RWPE2 (cell line): Measurements from ENCODE around the gene SORL1.

ENCODE experiments used
- ATAC-seq: fragments of 200-7000 bp; cut with Tn5 transposase; 3 replicates; pipeline ENCODE4 v1.9.1; 2021; ENCODE audit warnings: low read depth
- DNase-seq: peaks from one replicate; pipeline ENCODE4 v3.0.0-alpha.2; 2020; ENCODE audit warnings: low spot score
- H3K27ac ChIP-seq: fragments of 450-650 bp; 2 replicates; pipeline ENCODE4 v1.5.1; 2017; ENCODE audit warnings: mild to moderate bottlenecking; ENCODE audit not compliant: poor library complexity, severe bottlenecking
- H3K27me3 ChIP-seq: fragments of 250-450 bp; sonication (Bioruptor Pico); 2 replicates; pipeline ENCODE4 v1.5.1; 2021; ENCODE audit warnings: mild to moderate bottlenecking, moderate library complexity; ENCODE audit not compliant: insufficient read depth, poor library complexity, severe bottlenecking
- H3K36me3 ChIP-seq: fragments of 250-450 bp; sonication (Bioruptor Pico); 2 replicates; pipeline ENCODE4 v1.5.1; 2020; ENCODE audit warnings: low read depth, mild to moderate bottlenecking, moderate library complexity
- H3K4me1 ChIP-seq: fragments of 250-450 bp; sonication (Bioruptor Pico); 2 replicates; pipeline ENCODE4 v1.5.1; 2021; ENCODE audit warnings: mild to moderate bottlenecking, moderate library complexity; ENCODE audit not compliant: insufficient read depth, poor library complexity, severe bottlenecking
- H3K4me3 ChIP-seq: fragments of 250-450 bp; sonication (Bioruptor Pico); 2 replicates; pipeline ENCODE4 v1.5.1; 2021; ENCODE audit warnings: mild to moderate bottlenecking, moderate library complexity; ENCODE audit not compliant: severe bottlenecking
- H3K9me3 ChIP-seq: fragments of 250-450 bp; sonication (Bioruptor Pico); 2 replicates; pipeline ENCODE4 v1.5.1; 2021; ENCODE audit warnings: mild to moderate bottlenecking, moderate library complexity; ENCODE audit not compliant: severe bottlenecking
- CTCF ChIP-seq: fragments of 450-650 bp; IDR thresholded peaks from one replicate; pipeline ENCODE4 v1.5.1; 2017; ENCODE audit warnings: mild to moderate bottlenecking, moderate library complexity; ENCODE audit not compliant: poor library complexity, severe bottlenecking

SORL1 gene

GRCh38 chr11:121412000-121412587, 40.0 kb upstream of the SORL1 start:
- Histone ChIP-seq H3K36me3 (no peaks in the 10 kb centered on the region), H3K4me3 (no peak overlapping the region), H3K9me3 (no peaks in the 10 kb centered on the region), H3K27me3 (no peaks in the 10 kb centered on the region), H3K4me1 (peaks cover 13% of the 10 kb centered on the region), H3K27ac (no peak overlapping the region)
- no peak for DNase-seq
- ATAC-seq = no peak
- TF ChIP-seq CTCF = no peak

DNA sequence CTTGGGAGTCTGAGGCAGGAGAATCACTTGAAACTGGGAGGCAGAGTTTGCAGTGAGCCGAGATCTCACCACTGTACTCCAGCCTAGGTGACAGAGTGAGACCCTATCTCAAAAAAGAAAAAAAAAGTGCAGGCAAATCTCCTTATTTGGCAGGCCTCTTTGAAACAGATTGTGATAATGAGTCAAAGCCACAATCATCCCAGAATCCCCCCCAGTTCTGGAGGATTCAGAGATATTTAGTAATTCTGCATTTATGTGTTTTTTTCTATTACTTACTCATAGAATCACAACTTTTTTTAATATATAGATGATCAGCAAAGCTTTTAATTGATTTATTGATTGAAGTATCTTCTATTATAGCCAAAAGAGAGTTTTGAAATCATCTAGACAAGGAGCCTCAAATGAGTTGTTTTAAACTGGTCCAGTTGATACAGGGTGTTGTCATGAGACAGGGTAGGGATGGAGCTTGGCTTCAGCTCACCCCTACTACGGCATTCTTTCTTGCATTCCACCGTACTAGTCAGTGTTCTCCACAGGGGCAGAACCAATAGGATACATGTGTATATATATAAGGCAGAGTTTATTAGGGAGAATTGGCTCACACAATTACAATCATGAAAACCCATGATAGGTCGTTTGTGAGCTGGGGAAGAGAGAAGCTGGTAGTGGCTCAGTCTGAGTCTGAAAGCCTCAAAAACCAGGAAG, 39.3 kb upstream of the SORL1 start:
- Histone ChIP-seq H3K36me3 (no peaks in the 10 kb centered on the region), H3K9me3 (no peaks in the 10 kb centered on the region), H3K27me3 (no peaks in the 10 kb centered on the region), H3K27ac (no peak overlapping the region), H3K4me3 (no peak overlapping the region), H3K4me1 (peaks cover 19% of the 10 kb centered on the region)
- ATAC-seq = no peak
- DNase-seq = no peak
- TF ChIP-seq CTCF = no peak

DNA sequence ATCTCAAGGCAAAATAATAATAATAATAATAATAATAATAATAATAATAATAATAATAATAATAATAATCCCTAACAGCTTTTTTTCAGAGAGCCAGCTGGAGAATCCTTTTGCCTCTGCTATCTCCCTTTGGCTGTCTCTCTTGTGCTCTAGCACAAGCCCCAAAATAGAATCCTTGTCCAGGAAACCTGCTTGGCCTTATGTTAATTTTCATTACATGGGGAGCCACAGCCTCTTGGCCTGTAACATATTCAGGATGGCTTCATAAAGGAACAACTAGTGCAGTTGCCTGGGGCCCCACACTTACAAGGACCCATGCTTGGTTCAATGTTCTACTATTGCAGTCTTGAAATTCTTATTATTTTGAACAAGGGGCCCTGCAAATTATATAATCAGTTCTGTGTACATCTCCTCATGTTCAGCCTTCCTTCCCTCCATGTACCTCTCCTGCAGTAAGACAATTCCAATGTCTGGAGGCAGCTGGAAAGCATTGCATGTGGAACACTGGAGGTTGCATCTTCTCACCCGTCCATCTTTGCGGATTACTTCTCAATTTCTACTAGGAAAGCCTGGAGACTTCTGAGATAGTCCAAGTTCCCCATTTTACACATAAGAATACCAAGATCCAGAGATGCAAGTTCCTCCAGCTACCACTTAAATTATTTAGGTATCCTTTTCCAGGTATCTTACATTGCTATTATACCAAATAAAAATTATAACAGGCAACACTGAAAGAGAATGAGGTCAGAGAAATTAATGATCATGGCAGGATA, 37.8 kb upstream of the SORL1 start:
- Histone ChIP-seq H3K27ac (no peak overlapping the region), H3K4me3 (no peak overlapping the region), H3K36me3 (no peaks in the 10 kb centered on the region), H3K4me1 (peaks cover 19% of the 10 kb centered on the region), H3K27me3 (no peaks in the 10 kb centered on the region), H3K9me3 (no peaks in the 10 kb centered on the region)
- DNase-seq (no peak), ATAC-seq (no peak)
- TF ChIP-seq CTCF = no peak

DNA sequence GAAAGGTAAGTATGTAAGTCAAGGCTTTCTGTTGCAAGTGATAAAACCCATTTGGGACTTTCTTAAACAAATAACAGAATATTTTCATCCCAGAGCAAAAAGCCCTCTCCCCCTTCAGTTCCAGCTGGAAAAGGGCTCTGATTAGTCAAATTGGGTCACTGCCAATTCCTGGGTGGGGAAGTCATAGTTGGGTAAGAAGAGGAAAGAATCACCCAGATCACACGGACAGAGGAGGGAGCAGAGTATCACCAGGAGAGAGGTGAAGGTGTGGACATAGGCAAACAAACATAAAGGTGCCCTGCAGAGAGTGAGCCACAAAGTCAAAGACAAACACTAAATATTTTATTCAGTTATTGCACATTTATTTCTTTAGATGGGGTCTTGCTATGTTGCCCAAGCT, 36.3 kb upstream of the SORL1 start:
- ATAC-seq = peak; percentile 73
- Histone ChIP-seq H3K9me3 (no peaks in the 10 kb centered on the region), H3K4me3 (no peak overlapping the region), H3K27ac (no peak overlapping the region), H3K27me3 (no peaks in the 10 kb centered on the region), H3K4me1 (peaks cover 19% of the 10 kb centered on the region), H3K36me3 (no peaks in the 10 kb centered on the region)
- no peak for DNase-seq
- no peak for TF ChIP-seq CTCF
